Mesenchymal stem cell (in vitro differentiated cells and primary cell): ENCODE measurements around the gene HABP2.

Experiments used
- DNase-seq: peaks from one replicate; pipeline ENCODE4 v3.0.0-alpha.2; 2013
- H2AFZ ChIP-seq: one replicate; pipeline ENCODE4 v1.6.1; 2013; ENCODE audit warnings: low read depth, mild to moderate bottlenecking, control low read depth, inconsistent platforms, low read length, moderate library complexity
- H2AK5ac ChIP-seq: 2 replicates; pipeline ENCODE4 v1.6.1; 2013; ENCODE audit warnings: low read length, moderate library complexity, mild to moderate bottlenecking, inconsistent platforms; ENCODE audit not compliant: severe bottlenecking
- H2BK120ac ChIP-seq: one replicate; pipeline ENCODE4 v1.6.1; 2013; ENCODE audit warnings: low read depth, mild to moderate bottlenecking, inconsistent platforms, low read length, moderate library complexity
- H2BK12ac ChIP-seq, 2 experiments: one replicate each; pipeline ENCODE4 v1.6.1; 2013; ENCODE audit warnings: inconsistent platforms in 2 of 2, low read length in 2 of 2, mild to moderate bottlenecking in 2 of 2, moderate library complexity in 2 of 2, control low read depth in 1 of 2
- H2BK15ac ChIP-seq: one replicate; pipeline ENCODE4 v1.6.1; 2013; ENCODE audit warnings: mild to moderate bottlenecking, low read depth, inconsistent platforms; ENCODE audit not compliant: poor library complexity, severe bottlenecking
- H2BK5ac ChIP-seq: 2 replicates; pipeline ENCODE4 v1.6.1; 2013; ENCODE audit warnings: low read depth, mild to moderate bottlenecking, low read length, control low read depth, inconsistent platforms; ENCODE audit not compliant: poor library complexity, severe bottlenecking
- H3K14ac ChIP-seq, 2 experiments: one replicate each; pipeline ENCODE4 v1.6.1; 2013; ENCODE audit warnings: inconsistent platforms in 2 of 2, low read length in 2 of 2, control low read depth in 1 of 2, mild to moderate bottlenecking in 1 of 2, moderate library complexity in 1 of 2
- H3K18ac ChIP-seq, 2 experiments: one replicate each; pipeline ENCODE4 v1.6.1; 2013; ENCODE audit warnings: inconsistent platforms in 2 of 2, low read length in 2 of 2, control low read depth in 1 of 2, low read depth in 1 of 2, mild to moderate bottlenecking in 1 of 2
- H3K23ac ChIP-seq, 2 experiments: one replicate each; pipeline ENCODE4 v1.6.1; 2013; ENCODE audit warnings: inconsistent platforms in 2 of 2, low read length in 2 of 2, mild to moderate bottlenecking in 2 of 2, moderate library complexity in 2 of 2, control low read depth in 1 of 2
- H3K27ac ChIP-seq: 2 replicates; pipeline ENCODE4 v1.5.1; 2013; ENCODE audit warnings: mild to moderate bottlenecking, moderate library complexity, low read length, control low read depth, inconsistent platforms; ENCODE audit not compliant: poor library complexity, severe bottlenecking
- H3K27me3 ChIP-seq, 2 experiments: 2 replicates each; pipeline versions ENCODE4 v1.6.1 to v1.7.0; 2013; ENCODE audit warnings: low read length in 2 of 2, mild to moderate bottlenecking in 2 of 2, moderate library complexity in 2 of 2, control low read depth in 1 of 2, inconsistent platforms in 1 of 2; ENCODE audit not compliant: control insufficient read depth in 1 of 2, insufficient read depth in 1 of 2
- H3K36me3 ChIP-seq, 2 experiments: 2 replicates each; pipeline versions ENCODE4 v1.6.1 to v1.7.0; 2013; ENCODE audit warnings: low read length in 2 of 2, control low read depth in 1 of 2, inconsistent platforms in 1 of 2, low read depth in 1 of 2, mild to moderate bottlenecking in 1 of 2; ENCODE audit not compliant: insufficient read depth in 2 of 2, control insufficient read depth in 1 of 2
- H3K4ac ChIP-seq, 2 experiments: one replicate each; pipeline ENCODE4 v1.6.1; 2013; ENCODE audit warnings: inconsistent platforms in 2 of 2, low read length in 2 of 2, mild to moderate bottlenecking in 2 of 2, moderate library complexity in 2 of 2, control low read depth in 1 of 2, low read depth in 1 of 2
- H3K4me1 ChIP-seq: 2 replicates; pipeline ENCODE4 v1.6.1; 2013; ENCODE audit warnings: low read depth, low read length, control low read depth; ENCODE audit not compliant: control insufficient read depth, insufficient read depth
- H3K4me2 ChIP-seq: 2 replicates; pipeline ENCODE4 v1.6.1; 2013; ENCODE audit warnings: low read length, mild to moderate bottlenecking, inconsistent platforms; ENCODE audit not compliant: poor library complexity, severe bottlenecking
- H3K4me3 ChIP-seq, 2 experiments: 2 replicates each; pipeline versions ENCODE4 v1.5.1 to v1.7.0; 2013; ENCODE audit warnings: low read length in 2 of 2, mild to moderate bottlenecking in 2 of 2, control low read depth in 1 of 2, low read depth in 1 of 2; ENCODE audit not compliant: insufficient read depth in 1 of 2
- H3K79me1 ChIP-seq: replicated peaks from 2 replicates; pipeline ENCODE4 v1.6.1; 2013; ENCODE audit warnings: mild to moderate bottlenecking, control low read depth, low read length, inconsistent platforms; ENCODE audit not compliant: poor library complexity, severe bottlenecking
- H3K9ac ChIP-seq: 2 replicates; pipeline ENCODE4 v1.7.0; 2013; ENCODE audit warnings: mild to moderate bottlenecking, low read length, moderate library complexity
- H3K9me3 ChIP-seq: 2 replicates; pipeline ENCODE4 v1.7.0; 2013; ENCODE audit warnings: mild to moderate bottlenecking, low read length; ENCODE audit not compliant: control insufficient read depth
- H4K8ac ChIP-seq: one replicate; pipeline ENCODE4 v1.6.1; 2013; ENCODE audit warnings: inconsistent platforms, mild to moderate bottlenecking, low read length, moderate library complexity
- H4K91ac ChIP-seq: one replicate; pipeline ENCODE4 v1.6.1; 2013; ENCODE audit warnings: mild to moderate bottlenecking, low read length, inconsistent platforms
- WGBS: methylation state at CpG from one replicate; pipeline ENCODE4 v1.1.7; 2013; ENCODE audit warnings: mixed read lengths; 5-methylcytosine and 5-hydroxymethylcytosine counted together

The HABP2 gene

DNA sequence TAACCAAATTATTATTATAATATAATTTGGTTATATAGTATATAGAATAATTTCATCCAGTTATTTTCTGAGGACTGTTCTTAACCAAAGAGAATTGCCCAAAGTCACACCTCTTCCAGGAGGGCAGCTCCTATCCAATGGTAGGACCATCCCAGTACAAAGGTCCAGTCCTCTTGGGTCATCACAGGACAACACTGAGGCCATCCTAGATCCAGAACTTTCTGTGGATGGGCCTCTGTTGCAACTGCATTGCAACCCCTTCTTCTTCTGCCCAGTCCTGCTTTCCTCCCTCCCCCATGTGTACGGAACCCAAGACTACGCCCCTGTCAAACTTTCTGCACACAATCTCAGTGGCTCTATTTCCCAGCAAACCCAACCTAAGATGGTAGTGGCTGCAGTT lies 5.4 kb upstream of the HABP2 start:
- Histone ChIP-seq H2AFZ (no peak overlapping the region), H4K91ac (no peak overlapping the region), H3K79me1 (no peaks in the 10 kb centered on the region), H2BK12ac (no peak overlapping the region), H3K4me2 (no peak overlapping the region), H2BK15ac (no peak overlapping the region), H3K18ac (no peak overlapping the region), H2BK120ac (no peak overlapping the region), H3K14ac (no peak overlapping the region), H3K27ac (no peak overlapping the region), H2AK5ac (no peak overlapping the region), H3K9ac (no peak overlapping the region), H2BK5ac (no peak overlapping the region), H3K27me3 (peaks cover 0 to 4% of the 10 kb centered on the region in 2 experiments), H3K4ac (no peak overlapping the region), H3K4me1 (peaks cover 5% of the 10 kb centered on the region), H3K4me3 (no peak overlapping the region), H3K9me3 (no peaks in the 10 kb centered on the region), H3K23ac (no peak overlapping the region), H3K36me3 (no peaks in the 10 kb centered on the region), H4K8ac (no peak overlapping the region)
- WGBS = no CpG with 5 or more reads among the region's 2 CpGs
- DNase-seq = no peak

DNA sequence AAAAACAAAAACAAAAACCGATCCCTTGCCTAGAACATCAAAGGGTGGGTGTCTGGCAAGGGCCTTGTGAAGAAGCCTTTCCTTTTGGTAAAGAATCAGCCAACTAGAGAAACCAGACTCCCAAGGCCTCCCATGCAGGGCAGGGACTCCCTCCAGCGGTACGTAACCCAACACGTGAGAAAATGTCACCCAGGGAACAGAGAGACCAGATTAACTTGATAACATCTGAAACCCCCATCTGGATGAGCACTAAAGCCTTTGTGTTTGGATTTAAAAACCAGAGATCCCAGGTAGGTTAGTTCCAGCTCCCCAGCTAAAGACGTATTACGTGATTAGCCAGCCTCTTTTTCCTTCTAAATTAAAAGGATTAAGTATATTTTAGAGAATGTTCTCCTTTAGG lies 3.0 kb upstream of the HABP2 start:
- WGBS = 65% methylated on average over 4 of the region's 6 CpGs
- H2BK5ac ChIP-seq = no peak overlapping the region
- H3K4me2 ChIP-seq = no peak overlapping the region
- peaks cover 6% of the 10 kb centered on the region for H3K4me1 ChIP-seq
- H4K8ac ChIP-seq = no peak overlapping the region
- DNase-seq = no peak
- H2BK120ac ChIP-seq = no peak overlapping the region
- no peak overlapping the region for H3K4ac ChIP-seq
- H3K79me1 ChIP-seq = no peaks in the 10 kb centered on the region
- H2AK5ac ChIP-seq = peak overlapping the region; percentile 65
- no peak overlapping the region for H3K4me3 ChIP-seq
- no peaks in the 10 kb centered on the region for H3K36me3 ChIP-seq
- no peak overlapping the region for H3K23ac ChIP-seq
- peaks cover 0 to 7% of the 10 kb centered on the region in 2 experiments for H3K27me3 ChIP-seq
- H3K18ac ChIP-seq = no peak overlapping the region
- H3K9ac ChIP-seq = no peak overlapping the region
- no peak overlapping the region for H3K14ac ChIP-seq
- H3K9me3 ChIP-seq = no peaks in the 10 kb centered on the region
- H2AFZ ChIP-seq = no peak overlapping the region
- no peak overlapping the region for H2BK12ac ChIP-seq
- H2BK15ac ChIP-seq = no peak overlapping the region
- peak overlapping the region; percentile 28 for H3K27ac ChIP-seq
- H4K91ac ChIP-seq = no peak overlapping the region

DNA sequence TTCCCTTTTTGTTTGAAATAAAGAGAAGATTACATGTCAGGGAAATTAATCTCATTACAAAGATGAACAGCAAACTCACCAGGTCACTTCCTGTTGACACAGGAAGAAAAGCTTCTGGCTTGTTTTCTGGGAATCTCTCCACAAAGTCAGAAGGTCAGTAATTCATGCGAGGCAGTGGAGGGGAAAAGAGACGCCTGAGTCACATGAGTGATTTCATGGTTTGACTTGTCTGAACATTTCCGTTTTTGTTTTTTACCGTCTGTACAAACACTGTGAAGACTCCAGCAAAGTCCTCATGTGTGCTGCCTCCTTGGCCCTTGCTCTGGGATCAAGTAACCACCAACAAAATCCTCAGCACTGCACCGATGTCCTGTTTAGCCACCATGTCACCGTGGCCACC lies 2.5 kb upstream of the HABP2 start:
- Histone ChIP-seq H3K4me2 (no peak overlapping the region), H3K27me3 (peaks cover 0 to 11% of the 10 kb centered on the region in 2 experiments), H3K23ac (no peak overlapping the region), H3K4ac (no peak overlapping the region), H3K4me1 (peaks cover 6% of the 10 kb centered on the region), H3K9me3 (no peaks in the 10 kb centered on the region), H4K91ac (no peak overlapping the region), H2BK15ac (no peak overlapping the region), H3K14ac (no peak overlapping the region), H2AFZ (no peak overlapping the region), H2BK120ac (no peak overlapping the region), H4K8ac (no peak overlapping the region), H3K36me3 (no peaks in the 10 kb centered on the region), H3K4me3 (no peak overlapping the region), H2AK5ac (no peak overlapping the region), H3K27ac (peak overlapping the region; percentile 63), H2BK5ac (no peak overlapping the region), H3K79me1 (no peaks in the 10 kb centered on the region), H3K9ac (no peak overlapping the region), H2BK12ac (no peak overlapping the region), H3K18ac (no peak overlapping the region)
- WGBS = 65% methylated on average over 6 of the region's 6 CpGs
- peak; percentile 38 for DNase-seq

DNA sequence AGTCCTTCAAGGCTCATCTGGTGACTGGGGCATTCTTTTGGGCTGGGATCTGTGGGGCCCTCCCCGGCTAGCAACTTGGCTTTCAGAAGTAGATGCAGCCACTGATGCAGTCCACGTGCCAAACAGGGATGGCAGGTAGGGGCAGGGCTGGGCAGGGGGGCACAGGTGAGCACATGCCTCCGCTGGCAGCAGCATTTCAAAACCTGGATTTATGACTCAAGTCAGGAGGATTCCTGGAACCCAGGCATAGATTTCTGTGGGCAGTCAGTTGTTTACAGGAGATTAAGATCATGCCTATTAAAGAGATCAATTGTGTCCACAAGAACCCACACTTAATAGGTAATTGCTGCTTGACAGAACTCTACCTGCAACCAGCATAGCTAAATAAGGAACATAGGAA lies 839 bp upstream of the HABP2 start:
- Histone ChIP-seq H3K9me3 (no peaks in the 10 kb centered on the region), H3K9ac (no peak overlapping the region), H3K23ac (no peak overlapping the region), H2AFZ (no peak overlapping the region), H2BK15ac (no peak overlapping the region), H4K91ac (no peak overlapping the region), H4K8ac (no peak overlapping the region), H3K4me3 (no peak overlapping the region), H3K27me3 (peaks cover 0 to 17% of the 10 kb centered on the region in 2 experiments), H3K79me1 (no peaks in the 10 kb centered on the region), H3K4me1 (peaks cover 6% of the 10 kb centered on the region), H3K4ac (no peak overlapping the region), H3K27ac (no peak overlapping the region), H2BK12ac (no peak overlapping the region), H2BK120ac (no peak overlapping the region), H3K14ac (no peak overlapping the region), H3K36me3 (no peaks in the 10 kb centered on the region), H3K4me2 (no peak overlapping the region), H3K18ac (no peak overlapping the region), H2AK5ac (no peak overlapping the region), H2BK5ac (no peak overlapping the region)
- 85% methylated on average over 3 of the region's 3 CpGs for WGBS
- no peak for DNase-seq
